ACHN (cell line): ENCODE data around the gene RPL22L1.
"Not testable (repeated sequence)": the region's sequence is repeated elsewhere in the genome, so short reads cannot be mapped to it uniquely, and the experiment has no call there.

Experiments
- DNase-seq: peaks from one replicate; pipeline ENCODE4 v3.0.0-alpha.2; 2015
- in situ Hi-C: cut with HindIII; loops from 2 replicates; pipeline ENCODE4 v1.10.0; 2017; ENCODE audit warnings: low sequenced_read_pairs, low pct_ligation_motif_present, low pct_unique_long_range_greater_than_20kb

The RPL22L1 gene

DNA sequence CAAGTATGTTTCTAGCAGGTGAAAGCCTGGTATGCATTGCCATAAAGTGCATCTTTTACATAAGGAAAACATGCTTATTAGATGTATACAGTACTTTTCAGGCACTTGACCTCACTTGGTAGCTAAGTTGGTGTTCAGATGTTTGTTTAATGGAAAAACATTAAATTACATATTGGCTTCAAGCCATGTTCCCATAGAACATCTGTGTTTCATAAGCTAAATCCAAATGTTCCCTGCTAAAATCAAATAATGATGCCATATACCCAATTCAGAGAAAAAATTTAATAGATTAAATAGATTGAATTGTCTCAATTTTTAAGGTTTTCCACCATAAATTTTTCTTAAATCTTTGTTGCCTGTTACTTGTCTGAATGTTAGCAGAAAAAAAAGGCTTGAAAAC, 19.1 kb upstream of the RPL22L1 start:
- in situ Hi-C loops = no loop called here
- DNase-seq = no peak

DNA sequence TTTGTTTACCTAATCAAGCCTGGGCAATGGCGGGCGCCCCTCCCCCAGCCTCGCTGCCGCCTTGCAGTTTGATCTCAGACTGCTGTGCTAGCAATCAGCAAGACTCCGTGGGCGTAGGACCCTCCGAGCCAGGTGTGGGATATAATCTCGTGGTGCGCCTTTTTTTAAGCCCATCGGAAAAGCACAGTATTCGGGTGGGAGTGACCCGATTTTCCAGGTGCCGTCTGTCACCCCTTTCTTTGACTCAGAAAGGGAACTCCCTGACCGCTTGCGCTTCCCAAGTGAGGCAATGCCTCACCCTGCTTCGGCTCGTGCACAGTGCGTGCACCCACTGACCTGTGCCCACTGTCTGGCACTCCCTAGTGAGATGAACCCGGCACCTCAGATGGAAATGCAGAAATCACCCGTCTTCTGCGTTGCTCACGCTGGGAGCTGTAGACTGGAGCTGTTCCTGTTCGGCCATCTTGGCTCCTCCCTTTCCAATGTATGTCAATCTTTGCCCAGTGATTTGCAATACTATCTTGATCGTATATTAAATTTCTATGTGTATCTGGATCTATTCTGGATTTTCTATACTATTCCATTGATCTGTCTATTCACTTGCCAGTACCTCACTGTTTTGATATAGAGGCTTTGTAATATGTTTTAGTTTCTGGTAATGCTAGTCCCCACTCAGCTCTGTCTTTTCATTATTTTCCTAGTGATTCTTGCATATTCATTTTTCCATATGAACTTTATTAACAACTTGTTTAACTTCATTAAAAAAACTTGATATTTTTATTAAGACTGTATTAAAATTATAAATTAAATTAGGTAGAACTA, 14.3 kb upstream of the RPL22L1 start:
- in situ Hi-C loops, DNase-seq: not testable (repeated sequence)

DNA sequence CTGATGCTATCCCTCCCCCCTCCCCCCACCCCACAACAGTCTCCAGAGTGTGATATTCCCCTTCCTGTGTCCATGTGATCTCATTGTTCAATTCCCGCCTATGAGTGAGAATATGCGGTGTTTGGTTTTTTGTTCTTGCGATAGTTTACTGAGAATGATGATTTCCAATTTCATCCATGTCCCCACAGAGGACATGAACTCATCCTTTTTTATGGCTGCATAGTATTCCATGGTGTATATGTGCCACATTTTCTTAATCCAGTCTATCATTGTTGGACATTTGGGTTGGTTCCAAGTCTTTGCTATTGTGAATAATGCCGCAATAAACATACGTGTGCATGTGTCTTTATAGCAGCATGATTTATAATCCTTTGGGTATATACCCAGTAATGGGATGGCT, 8.7 kb upstream of the RPL22L1 start:
- in situ Hi-C loops, DNase-seq: not testable (repeated sequence)

DNA sequence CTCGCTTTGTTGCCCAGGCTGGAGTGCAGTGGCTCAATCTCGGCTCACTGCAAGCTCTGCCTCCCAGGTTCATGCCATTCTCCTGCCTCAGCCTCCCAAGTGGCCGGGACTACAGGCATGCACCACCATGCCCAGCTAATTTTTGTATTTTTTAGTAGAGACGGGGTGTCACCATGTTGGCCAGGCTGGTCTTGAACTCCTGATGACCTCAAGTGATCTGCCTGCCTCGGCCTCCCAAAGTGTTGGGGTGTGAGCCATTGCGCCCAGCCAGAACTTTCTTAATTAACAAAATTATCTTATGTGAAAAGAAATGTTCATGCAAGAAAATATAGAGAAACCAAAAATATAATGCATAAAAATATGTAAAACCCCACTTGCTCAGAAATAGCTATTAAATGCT, 7.3 kb upstream of the RPL22L1 start:
- DNase-seq = not testable (repeated sequence)

DNA sequence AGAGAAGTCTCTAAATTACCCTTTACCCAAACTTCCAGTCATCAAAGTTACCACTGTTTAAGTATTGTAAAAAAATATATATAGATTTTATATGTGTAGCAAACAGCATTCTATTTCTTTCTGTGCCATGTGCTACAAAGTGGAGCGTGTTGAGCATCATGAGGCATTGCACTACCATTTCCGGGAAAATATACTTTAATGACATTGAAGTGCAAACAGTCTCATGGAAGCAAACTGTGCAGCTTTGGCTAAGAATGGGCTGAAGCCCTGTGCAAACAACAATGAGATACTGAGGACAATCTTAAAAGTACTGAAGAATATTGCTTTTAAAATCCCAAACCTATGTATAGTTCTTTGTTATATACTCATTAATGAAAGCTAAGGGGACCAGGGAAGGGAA, 6.5 kb upstream of the RPL22L1 start:
- in situ Hi-C loops = no loop called here
- DNase-seq = no peak

More for the DNA sequence above, 7.3 kb upstream of the RPL22L1 start:
- in situ Hi-C loops = not testable (repeated sequence)

DNA sequence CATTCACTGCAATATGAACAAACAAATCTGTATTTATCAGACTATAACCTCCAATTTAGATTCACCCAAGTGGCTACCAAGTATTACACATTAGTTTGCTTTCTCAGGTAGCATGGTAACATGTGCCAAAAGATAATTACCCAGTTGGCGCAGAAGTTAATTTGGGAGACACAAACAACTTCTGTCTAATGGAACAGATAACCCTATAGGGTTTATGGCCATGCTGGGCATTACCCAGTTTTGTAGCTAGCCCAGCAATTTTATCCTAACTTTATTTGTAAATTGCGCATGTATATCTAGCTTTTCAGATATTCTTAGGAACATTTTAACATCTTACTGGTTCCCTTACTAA, 780 bp downstream of the RPL22L1 start:
- no peak for DNase-seq
- in situ Hi-C loops = no loop called here

DNA sequence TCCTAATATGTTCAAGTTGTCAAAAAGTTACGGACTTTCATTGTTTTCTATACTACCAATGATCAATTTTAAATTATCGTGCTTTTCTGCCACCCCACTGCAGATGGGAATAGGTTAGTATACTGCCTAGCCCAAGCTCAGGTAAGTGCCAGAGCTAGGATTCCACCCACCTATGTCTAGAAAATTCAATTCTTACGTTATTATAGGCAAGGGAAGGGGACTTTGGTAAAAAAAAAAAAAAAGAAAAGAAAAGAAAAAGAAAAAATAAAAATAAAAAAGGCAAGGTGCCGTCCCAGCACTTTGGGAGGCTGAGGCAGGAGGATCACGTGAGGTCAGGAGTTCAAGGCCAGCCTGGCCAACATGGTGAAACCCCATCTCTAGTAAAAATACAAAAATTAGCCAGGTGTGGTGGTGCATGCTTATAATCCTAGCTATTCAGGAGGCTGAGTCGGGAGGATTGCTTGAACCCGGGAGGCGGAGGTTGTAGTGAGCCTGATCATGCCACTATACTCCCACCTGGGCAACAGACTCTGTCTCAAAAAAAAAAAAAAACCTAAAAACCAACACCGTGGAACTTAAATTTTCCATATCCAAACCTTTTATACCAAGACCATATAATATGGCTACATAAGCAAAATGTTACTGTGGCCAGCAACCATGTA, 1.3 kb downstream of the RPL22L1 start:
- DNase-seq = no peak
- in situ Hi-C loops = no loop called here

DNA sequence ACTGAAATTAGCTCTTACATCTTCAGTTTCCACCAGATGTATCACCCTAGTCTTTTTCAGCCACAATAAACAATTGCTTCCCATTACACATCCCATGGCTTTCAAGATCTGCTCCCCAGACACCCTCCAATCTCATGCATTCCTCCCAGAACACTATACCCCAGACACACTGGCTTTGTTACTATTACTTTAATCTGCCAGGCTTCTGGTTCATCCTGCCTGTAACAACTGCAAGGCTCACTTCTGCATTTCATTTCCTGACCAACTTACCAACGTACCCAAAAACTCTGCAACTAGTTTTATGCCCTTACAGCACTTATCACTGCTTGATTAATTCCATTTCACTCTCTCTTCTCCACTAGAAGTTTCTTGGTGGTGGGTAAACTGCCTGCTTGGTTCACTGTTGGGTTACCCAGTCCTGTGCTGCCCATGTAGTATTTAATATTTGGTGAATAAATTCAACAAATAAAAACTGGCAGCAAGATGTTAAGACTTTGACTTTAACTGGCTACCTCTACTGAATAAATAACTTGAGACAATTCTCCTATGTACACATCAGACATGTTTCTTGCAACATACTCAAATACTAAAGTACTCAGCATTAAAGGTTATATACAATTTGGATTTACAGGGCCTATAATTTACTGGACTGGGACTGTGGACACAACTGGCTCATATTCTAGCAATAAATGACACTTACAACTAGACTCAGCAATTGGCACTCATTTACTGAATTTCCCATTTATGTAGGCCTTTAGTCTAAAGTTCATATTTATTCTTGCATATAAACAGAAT, 2.7 kb downstream of the RPL22L1 start:
- in situ Hi-C loops = no loop called here
- no peak for DNase-seq

DNA sequence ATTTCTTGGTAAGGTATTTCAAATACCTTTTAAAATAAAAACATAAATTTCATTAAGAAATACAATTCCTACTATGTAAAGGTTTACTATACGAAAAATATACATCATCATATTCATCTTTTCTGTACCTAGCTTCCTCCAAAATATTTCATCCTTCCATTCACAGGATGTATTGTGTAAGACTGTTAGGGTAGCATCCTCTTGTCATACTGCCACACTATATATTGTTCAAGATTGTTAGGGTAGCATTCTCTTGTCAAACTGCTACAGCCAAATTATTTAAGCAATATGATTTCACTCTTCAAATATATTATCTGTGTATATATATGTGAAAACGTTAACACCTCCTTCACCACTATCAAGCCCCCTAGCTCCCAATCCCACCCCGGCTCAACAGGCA, 3.5 kb downstream of the RPL22L1 start:
- DNase-seq = no peak
- in situ Hi-C loops = no loop called here

DNA sequence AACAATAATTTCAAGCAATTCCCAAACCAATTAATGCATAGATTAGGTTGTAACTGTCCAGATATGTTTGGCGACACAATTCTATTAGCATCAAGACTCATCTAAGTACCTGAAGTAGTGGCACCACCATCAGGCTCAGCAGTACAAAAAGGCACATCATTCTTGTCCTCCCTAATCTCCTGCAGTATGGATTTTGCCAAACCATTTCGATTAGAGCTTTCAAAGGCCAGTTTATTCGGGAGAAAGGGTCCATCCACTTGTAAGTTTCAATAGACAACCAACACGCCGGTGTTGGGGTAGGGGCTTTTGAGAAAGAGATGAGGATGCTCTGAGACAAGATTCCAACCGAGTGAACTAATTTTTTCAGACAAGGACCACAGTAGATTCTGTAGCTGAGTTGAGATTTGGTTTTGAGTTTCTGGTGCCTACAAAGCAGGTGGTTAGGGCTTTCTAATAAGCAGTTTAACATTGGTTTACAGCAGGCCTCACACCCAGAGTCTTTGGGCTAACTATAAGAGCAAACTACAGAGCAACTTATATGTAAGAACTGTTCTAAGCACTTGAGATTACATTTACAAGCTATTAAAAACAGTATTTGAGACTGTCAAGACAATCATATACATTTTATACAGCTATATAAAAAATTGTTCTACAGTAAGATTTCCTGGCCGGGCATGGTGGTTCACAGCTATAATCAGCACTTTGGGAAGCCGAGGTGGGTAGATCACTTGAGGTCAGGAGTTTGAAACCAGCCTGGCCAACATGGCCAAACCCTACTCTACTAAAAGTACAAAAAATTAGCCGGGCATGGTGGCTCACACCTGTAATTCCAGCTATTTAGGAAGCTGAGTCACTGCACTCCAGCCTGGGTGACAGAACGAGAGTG, 4.5 kb downstream of the RPL22L1 start:
- in situ Hi-C loops = no loop called here
- peak; percentile 6 for DNase-seq

DNA sequence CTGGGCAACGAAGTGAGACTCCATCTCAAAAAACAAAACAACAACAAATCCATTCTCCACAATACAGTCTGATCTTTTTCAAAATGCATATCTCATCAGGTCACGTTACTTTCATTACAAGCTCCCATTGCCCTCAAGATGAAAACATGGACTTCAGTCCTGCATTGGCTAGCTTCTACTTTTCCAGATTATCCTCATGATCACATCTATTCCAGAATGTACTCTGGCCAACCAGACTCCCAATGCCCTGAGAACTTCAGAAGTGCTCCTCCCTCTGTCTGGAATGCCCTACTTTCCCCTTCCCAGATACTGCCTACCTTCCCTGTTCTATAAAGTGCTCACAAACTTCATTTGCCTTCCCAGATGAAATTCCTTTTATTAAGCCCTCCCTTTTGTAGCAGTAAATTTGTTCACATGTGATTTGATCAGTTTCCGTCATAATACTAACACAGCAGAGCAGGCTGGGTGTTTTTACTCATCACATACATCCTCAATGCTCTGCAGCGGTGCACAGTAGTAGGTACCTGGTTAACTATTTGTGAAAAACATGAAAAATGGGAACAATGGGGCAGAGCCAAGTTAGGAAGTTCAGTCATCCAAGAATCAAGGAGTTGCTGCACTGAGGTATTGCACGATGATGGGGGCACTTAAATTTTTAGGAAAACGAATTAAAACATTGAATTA, 5.3 kb downstream of the RPL22L1 start:
- no peak for DNase-seq
- in situ Hi-C loops = no loop called here

DNA sequence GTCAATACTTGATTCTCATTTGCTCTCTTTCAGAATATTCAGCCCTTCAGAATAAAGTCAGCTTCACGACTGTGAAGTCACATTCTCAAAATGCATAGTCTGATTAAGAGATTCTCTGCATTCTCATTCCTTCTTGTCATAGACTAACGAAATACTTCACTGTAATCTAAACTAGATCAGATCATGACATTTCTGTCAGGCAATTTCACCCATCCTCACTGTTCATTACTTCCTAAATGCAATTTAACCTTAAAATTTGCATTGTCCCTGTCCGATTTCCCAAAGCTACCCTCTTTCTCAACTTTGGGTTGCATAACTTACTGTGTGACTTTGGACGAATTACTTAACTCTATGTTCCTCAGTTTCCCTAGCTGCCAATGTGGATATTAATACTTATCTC, 6.2 kb downstream of the RPL22L1 start:
- DNase-seq = no peak
- in situ Hi-C loops = no loop called here

DNA sequence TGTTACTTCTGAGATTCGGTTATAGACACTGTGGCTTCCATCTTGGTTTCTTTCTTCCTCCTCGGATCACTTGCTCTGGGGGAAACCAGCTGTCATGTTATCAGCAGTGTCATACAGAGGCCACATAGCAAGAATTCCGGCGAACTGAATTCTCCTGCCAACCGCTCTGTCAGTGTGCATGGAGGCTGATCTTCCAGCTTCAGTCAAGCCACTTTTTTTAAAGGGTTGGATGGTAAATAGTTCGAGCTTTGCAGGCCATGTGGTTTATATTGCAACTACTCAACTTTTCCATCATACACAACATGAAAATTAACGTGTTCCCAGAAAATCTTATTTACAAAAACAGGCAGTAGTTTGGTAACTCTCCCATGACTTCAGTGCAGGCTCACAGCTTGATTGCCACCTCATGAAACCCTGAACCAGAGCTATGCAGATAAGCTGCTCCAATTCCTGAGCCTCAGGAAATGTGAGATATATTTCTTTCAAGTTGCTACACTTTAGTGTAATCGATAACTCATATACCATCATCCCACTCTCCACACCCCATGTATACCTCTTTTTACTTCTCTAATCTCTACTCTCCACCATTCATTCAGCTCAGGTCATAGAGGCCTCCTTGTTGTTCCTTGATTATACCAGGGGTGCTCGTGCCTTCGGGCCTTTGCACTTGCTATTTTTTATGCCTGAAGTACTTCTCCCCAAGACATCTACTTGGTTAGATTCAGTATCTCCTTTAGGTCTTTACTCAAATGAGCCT, 7.2 kb downstream of the RPL22L1 start:
- in situ Hi-C loops = no loop called here
- no peak for DNase-seq

DNA sequence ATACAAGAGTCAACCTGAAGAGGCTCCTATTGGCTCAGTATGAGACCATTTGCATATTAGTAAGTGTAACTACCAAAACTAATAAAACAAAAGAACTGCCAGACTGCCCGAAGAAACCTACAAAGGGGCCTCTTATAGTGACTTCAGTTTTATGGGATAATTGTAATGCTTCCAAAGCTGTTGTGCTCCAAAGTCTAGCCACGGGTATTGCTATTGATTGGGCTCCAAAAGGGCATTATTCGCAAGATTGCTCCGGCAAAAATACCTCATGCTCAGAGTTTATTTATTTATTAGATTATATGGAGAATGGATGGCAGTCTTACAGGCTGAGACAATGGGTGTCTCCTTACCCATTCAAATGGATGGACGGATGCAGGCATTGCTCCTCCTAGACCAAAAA, 11.4 kb downstream of the RPL22L1 start:
- no peak for DNase-seq
- in situ Hi-C loops = no loop called here

DNA sequence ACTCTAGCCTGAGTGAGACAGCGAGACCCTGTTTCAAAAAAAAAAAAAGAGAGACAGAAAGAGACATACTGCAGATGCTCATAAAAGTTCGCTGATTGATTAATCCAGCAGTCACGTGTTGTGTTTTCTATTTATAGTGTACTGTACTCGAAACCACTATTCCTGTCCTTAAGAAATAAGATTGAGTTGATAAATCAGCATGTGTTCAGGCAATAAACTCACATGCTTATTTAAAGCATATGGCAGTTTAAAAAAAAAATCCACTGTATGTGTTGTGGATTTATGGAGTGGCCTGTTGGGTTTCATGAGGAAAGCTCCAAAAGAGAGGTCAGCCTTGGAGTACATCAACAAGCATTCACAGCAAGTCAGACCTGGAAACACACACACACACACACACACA, 17.7 kb downstream of the RPL22L1 start:
- in situ Hi-C loops = no loop called here
- DNase-seq = no peak

DNA sequence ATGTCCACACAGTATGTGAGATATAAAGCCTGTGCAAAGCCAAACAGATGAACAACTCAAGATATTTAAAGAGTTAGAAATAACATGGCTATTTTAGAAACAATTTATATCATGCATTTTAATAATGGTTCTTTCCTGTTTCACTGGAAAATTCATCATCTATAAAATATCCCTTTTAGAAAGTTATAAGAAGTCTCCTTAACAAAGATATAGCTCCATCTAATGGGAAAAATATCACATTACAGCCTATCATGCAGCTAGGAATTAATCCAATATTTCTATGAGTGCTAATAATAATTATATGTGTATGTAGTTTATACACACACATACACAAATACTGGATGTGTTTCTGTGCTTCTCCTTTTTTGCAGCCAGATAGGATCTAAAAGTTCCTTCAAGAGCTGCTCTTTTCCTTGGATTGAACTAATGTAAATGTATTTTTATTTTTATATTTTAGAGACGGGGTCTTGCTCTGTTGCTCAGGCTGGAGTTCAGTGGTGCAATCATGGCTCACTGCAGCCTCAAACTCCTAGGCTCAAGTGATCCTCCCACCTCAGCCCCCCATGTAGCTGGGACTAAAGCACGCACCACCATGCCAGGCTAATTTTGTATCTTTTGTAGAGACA, 21.6 kb downstream of the RPL22L1 start:
- DNase-seq = peak; percentile 27
- in situ Hi-C loops = no loop called here

DNA sequence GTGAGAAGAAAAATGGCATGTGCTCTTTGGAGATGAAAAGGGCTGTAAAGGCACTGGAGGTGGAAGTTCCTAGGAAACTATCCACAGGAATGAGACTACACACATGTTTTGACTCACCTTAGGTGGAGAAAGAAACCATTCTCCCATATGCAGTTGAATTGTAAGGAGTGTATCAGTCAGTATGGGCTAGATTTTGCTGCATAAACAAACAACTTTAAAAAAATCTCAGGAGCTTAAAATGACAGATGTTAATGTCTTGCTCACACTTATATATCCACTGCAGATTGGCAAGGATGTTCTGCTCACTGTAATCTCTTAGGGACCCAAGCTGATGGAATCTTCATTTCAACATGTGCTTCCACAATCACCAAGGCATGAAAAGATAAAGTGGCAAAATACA, 25.6 kb downstream of the RPL22L1 start:
- in situ Hi-C loops = no loop called here
- no peak for DNase-seq
